ENCODE results near the gene AVP.
"Not testable (repeated sequence)": the region's sequence is repeated elsewhere in the genome, so short reads cannot be mapped to it uniquely, and the experiment has no call there.

AVP gene

GRCh38 chr20:3084283-3084985 is at the start of gene AVP:
AVP (minus strand) TSS chr20:3084724; CDS start chr20:3084674, 50 bp downstream.
- DNase-seq = no peak

- DNase-seq = no peak
These were observed 49.6 kb upstream of the AVP start for GRCh38 chr20:3134151-3134550.

- DNase-seq = no peak
These were observed 48.6 kb upstream of the AVP start for GRCh38 chr20:3133155-3133554.

GRCh38 chr20:3130051-3130600 is 45.6 kb upstream of the AVP start:
- DNase-seq = no peak

GRCh38 chr20:3129094-3129493 is 44.6 kb upstream of the AVP start:
- DNase-seq = no peak

- DNase-seq = no peak
These were observed 43.9 kb upstream of the AVP start for GRCh38 chr20:3128275-3128984.

GRCh38 chr20:3126527-3126859 is 42.0 kb upstream of the AVP start:
- DNase-seq = no peak

GRCh38 chr20:3125776-3126526 is 41.4 kb upstream of the AVP start:
- DNase-seq = not testable (repeated sequence)

GRCh38 chr20:3124773-3125560 is 40.4 kb upstream of the AVP start:
- not testable (repeated sequence) for DNase-seq

- not testable (repeated sequence) for DNase-seq
These were observed 39.6 kb upstream of the AVP start for GRCh38 chr20:3124163-3124562.

GRCh38 chr20:3123542-3123941 is 39.0 kb upstream of the AVP start:
- no peak for DNase-seq

- no peak for DNase-seq
These were observed 37.6 kb upstream of the AVP start for GRCh38 chr20:3121955-3122610.

GRCh38 chr20:3121271-3121911 is 36.9 kb upstream of the AVP start:
- DNase-seq = no peak

GRCh38 chr20:3119044-3119443 is 34.5 kb upstream of the AVP start:
- no peak for DNase-seq

- peak; percentile 43 to 47 for DNase-seq
These were observed 33.4 kb upstream of the AVP start for GRCh38 chr20:3117839-3118379.

- no peak for DNase-seq
These were observed 31.8 kb upstream of the AVP start for GRCh38 chr20:3116341-3116740.

- peak in 1 of 2 experiments; percentile 11 for DNase-seq
These were observed 30.9 kb upstream of the AVP start for GRCh38 chr20:3115190-3116107.

- no peak for DNase-seq
These were observed 27.5 kb upstream of the AVP start for GRCh38 chr20:3111995-3112394.

GRCh38 chr20:3111507-3111906 is 27.0 kb upstream of the AVP start:
- DNase-seq = no peak

Data from activated CD4-positive, alpha-beta T cell treated with anti-CD3 and anti-CD28 coated beads, Interleukin-2, amount 50 U/mL, for 4 hours (primary cell).